H1 (cell line): ENCODE data around the gene CRHR2. TPM values are rescaled to one million over a fixed set of nuclear protein-coding genes. Genes with fewer than 3 reads are reported as not detected.

Source experiments
- ATF3 ChIP-seq: IDR thresholded peaks from 2 replicates; pipeline ENCODE4 v1.6.1; 2011; ENCODE audit warnings: low read depth, mild to moderate bottlenecking, low read length; ENCODE audit not compliant: insufficient read depth
- BACH1 ChIP-seq: IDR thresholded peaks from 2 replicates; pipeline ENCODE4 v1.6.1; 2012; ENCODE audit warnings: low read length, improper control_type of control experiment
- CBX8 ChIP-seq: fragments of 300-800, 300-1000 bp; sonication (generic); IDR thresholded peaks from 2 replicates; pipeline ENCODE4 v1.7.1; 2016; ENCODE audit warnings: low read depth, low read length, borderline replicate concordance
- CEBPB ChIP-seq: IDR thresholded peaks from 2 replicates; pipeline ENCODE4 v1.6.1; 2012; ENCODE audit warnings: low read depth, low read length
- CHD2 ChIP-seq: IDR thresholded peaks from 2 replicates; pipeline ENCODE4 v1.6.1; 2012; ENCODE audit warnings: low read length, improper control_type of control experiment
- CHD7 ChIP-seq: fragments of 300-600 bp; sonication (generic); IDR thresholded peaks from 2 replicates; pipeline ENCODE4 v1.7.1; 2012; ENCODE audit warnings: low read length, moderate library complexity, mild to moderate bottlenecking, inconsistent platforms; ENCODE audit not compliant: insufficient replicate concordance
- MAFK ChIP-seq: IDR thresholded peaks from 2 replicates; pipeline ENCODE4 v1.6.1; 2012; ENCODE audit warnings: low read depth, mild to moderate bottlenecking, improper control_type of control experiment, low read length
- MAX ChIP-seq: IDR thresholded peaks from 2 replicates; pipeline ENCODE4 v1.6.1; 2012; ENCODE audit warnings: inconsistent platforms
- POLR2A ChIP-seq, 2 experiments: IDR thresholded peaks; 1 replicate in 1 of 2; 2 replicates in 1 of 2; pipeline ENCODE4 v1.6.1; 2011; ENCODE audit warnings: low read depth in 2 of 2, low read length in 2 of 2, mild to moderate bottlenecking in 2 of 2; ENCODE audit errors: control extremely low read depth in 1 of 2
- SUZ12 ChIP-seq: fragments of 200-600 bp; sonication (generic); IDR thresholded peaks from 2 replicates; pipeline ENCODE4 v1.6.1; 2012; ENCODE audit warnings: mild to moderate bottlenecking, inconsistent platforms, low read length, moderate library complexity, mixed read lengths
- TBP ChIP-seq: IDR thresholded peaks from 2 replicates; pipeline ENCODE4 v1.6.1; 2011; ENCODE audit warnings: low read depth, low read length, improper control_type of control experiment
- polyA plus RNA-seq, 7 experiments: library from polyadenylated mRNA; depleted of rRNA in 3 of 7; stranded (reverse) in 5 of 7; unstranded in 2 of 7; fragments of >200 nt in 5 of 7; fragments of 200-250 nt in 2 of 7; gene quantifications; 1 replicate in 5 of 7; 2 replicates in 1 of 7; 4 replicates in 1 of 7; pipeline versions ENCODE4 v1.2.1 to v1.2.3, GENCODE V29; 2011 to 2013; ENCODE audit warnings: missing spikeins in 2 of 7, mixed read lengths in 2 of 7
- total RNA-seq: library from RNA; stranded (reverse); fragmentation: NEBNext Ultra II Directional; extraction: Animal tissue kit (Norgen Biotek cat#: 25700); gene quantifications from 2 replicates; pipeline ENCODE4 v1.2.1, GENCODE V29; 2021

The CRHR2 gene
- total and polyA plus RNA-seq, 2 of the 8 experiments (the other 6 are each of a cell fraction or from before 2014, with no cell fraction given), result 0.37 to 1.3 TPM

DNA sequence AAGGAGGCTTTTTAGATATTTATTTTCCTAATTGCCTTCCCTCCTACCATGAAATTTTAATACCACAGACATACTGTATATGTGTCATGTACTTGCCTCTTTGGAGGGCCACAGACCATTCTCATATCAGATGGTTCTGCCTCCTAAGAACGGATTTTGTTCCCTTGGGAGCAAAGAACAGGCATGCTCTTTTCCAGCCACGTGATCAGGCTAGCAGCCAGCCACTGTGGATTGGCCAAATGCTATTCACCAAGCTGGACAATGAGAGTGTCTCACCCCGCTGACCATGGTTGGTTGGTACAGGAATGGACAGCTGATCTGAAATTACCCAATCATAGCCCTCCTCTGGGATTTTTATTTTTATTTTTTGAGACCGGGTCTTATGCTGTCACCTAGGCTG lies 21.5 kb upstream of the CRHR2 start (continued):
- TF ChIP-seq CHD7, result no peak
- no peak for TF ChIP-seq CHD2
- no peak for TF ChIP-seq CBX8
- no peak for TF ChIP-seq MAX
- no peak for TF ChIP-seq MAFK
- no peak for TF ChIP-seq TBP
- TF ChIP-seq ATF3, result no peak
- no peak for TF ChIP-seq SUZ12
- TF ChIP-seq BACH1, result no peak
- TF ChIP-seq POLR2A (IDR thresholded peaks at IDR 0.05; ENCODE audit: control extremely low read depth in 1 of 2, low read depth in 2 of 2, low read length in 2 of 2), result no peak
- TF ChIP-seq CEBPB, result no peak
